SK-N-SH treated with all-trans-retinoic acid at 6 μM for 48 hours (cell line): Measurements from ENCODE around the gene ZNF654.

Source experiments
- ESRRG ChIP-seq: fragments of 250-450 bp; sonication (Bioruptor Pico); IDR thresholded peaks from 2 replicates; pipeline ENCODE4 v1.6.1; 2021; ENCODE audit warnings: mild to moderate bottlenecking
- OSR1 ChIP-seq: fragments of 250-450 bp; sonication (Bioruptor Pico); IDR thresholded peaks from 2 replicates; pipeline ENCODE4 v1.8.0; 2022; ENCODE audit warnings: moderate library complexity, mild to moderate bottlenecking, inconsistent platforms
- SNAI2 ChIP-seq: fragments of 250-450 bp; sonication (Bioruptor Pico); IDR thresholded peaks from 2 replicates; pipeline ENCODE4 v1.5.0; 2020; ENCODE audit warnings: mild to moderate bottlenecking, moderate library complexity
- TCF4 ChIP-seq: fragments of 250-450 bp; sonication (Bioruptor Pico); IDR thresholded peaks from 2 replicates; pipeline ENCODE4 v1.8.0; 2021; ENCODE audit warnings: mild to moderate bottlenecking, moderate library complexity, borderline replicate concordance
- ZFP30 ChIP-seq: fragments of 450-650 bp; formaldehyde crosslinking; IDR thresholded peaks from 2 replicates; pipeline ENCODE4 v1.5.0; 2022; ENCODE audit warnings: mild to moderate bottlenecking, moderate library complexity
- ZNF70 ChIP-seq: fragments of 450-650 bp; formaldehyde crosslinking; IDR thresholded peaks from 2 replicates; pipeline ENCODE4 v1.5.0; 2020; ENCODE audit warnings: mild to moderate bottlenecking, moderate library complexity
- ZNF8 ChIP-seq: fragments of 450-650 bp; formaldehyde crosslinking; IDR thresholded peaks from 2 replicates; pipeline ENCODE4 v1.5.0; 2020; ENCODE audit warnings: mild to moderate bottlenecking, moderate library complexity
- TF ChIP-seq, protein P1 (sequence below): fragments of 250-450 bp; sonication (Bioruptor Pico); IDR thresholded peaks from 2 replicates; pipeline ENCODE4 v1.5.1; 2021; ENCODE audit warnings: mild to moderate bottlenecking, moderate library complexity

DNA sequence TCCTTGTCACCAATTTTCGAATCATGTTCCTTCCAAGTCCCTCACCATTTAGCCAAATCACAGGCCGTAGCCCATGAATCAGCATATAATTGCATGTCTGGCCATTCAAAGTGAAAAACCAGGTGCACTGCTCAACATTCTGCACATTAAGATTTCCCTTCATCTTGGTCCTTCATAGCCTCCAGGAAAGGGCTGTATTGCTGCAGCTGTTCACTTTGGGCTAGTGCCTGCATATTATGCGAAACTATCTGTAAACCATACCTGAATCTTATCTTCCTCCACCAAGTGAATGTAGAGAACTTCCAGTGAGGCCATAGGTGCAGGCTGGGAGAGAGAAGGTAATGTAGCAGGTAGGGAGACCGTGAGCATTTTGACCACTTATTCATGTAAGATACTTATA, 18.5 kb upstream of the ZNF654 start:
- TF ChIP-seq ZFP30 (CRISPR knock-in tag): no peak
- no peak for TF ChIP-seq ZNF8 (CRISPR knock-in tag)
- TF ChIP-seq, protein P1, sequence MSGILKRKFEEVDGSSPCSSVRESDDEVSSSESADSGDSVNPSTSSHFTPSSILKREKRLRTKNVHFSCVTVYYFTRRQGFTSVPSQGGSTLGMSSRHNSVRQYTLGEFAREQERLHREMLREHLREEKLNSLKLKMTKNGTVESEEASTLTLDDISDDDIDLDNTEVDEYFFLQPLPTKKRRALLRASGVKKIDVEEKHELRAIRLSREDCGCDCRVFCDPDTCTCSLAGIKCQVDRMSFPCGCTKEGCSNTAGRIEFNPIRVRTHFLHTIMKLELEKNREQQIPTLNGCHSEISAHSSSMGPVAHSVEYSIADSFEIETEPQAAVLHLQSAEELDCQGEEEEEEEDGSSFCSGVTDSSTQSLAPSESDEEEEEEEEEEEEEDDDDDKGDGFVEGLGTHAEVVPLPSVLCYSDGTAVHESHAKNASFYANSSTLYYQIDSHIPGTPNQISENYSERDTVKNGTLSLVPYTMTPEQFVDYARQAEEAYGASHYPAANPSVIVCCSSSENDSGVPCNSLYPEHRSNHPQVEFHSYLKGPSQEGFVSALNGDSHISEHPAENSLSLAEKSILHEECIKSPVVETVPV (CRISPR knock-in tag): no peak
- no peak for TF ChIP-seq TCF4 (CRISPR knock-in tag)
- TF ChIP-seq ZNF70 (CRISPR knock-in tag): no peak
- no peak for TF ChIP-seq ESRRG (CRISPR knock-in tag)
- TF ChIP-seq SNAI2 (CRISPR knock-in tag): no peak
- TF ChIP-seq OSR1 (CRISPR knock-in tag): no peak
